OCI-LY3 (cell line): Measurements from ENCODE around the gene ANKRD39.

Experiments
- H2AFZ ChIP-seq: fragments of 200-600, 300-600 bp; shearing (Covaris generic); 2 replicates; pipeline ENCODE4 v1.6.0; 2014; ENCODE audit warnings: antibody characterized with exemption, low read depth, low read length
- H3K27ac ChIP-seq: fragments of 200-600, 300-600 bp; sonication (generic); 2 replicates; pipeline ENCODE4 v1.5.1; 2014; ENCODE audit warnings: mild to moderate bottlenecking, low read length, moderate library complexity, mixed read lengths
- H3K27me3 ChIP-seq: fragments of 200-600, 300-600 bp; sonication (generic); 2 replicates; pipeline ENCODE4 v1.6.1; 2014; ENCODE audit warnings: low read depth, low read length, mixed read lengths
- H3K36me3 ChIP-seq: fragments of 200-600, 300-600 bp; sonication (generic); replicated peaks from 2 replicates; pipeline ENCODE3; 2014; ENCODE audit warnings: low read depth, low read length, mixed read lengths
- H3K4me1 ChIP-seq: fragments of 300-600, 200-600 bp; sonication (generic); 2 replicates; pipeline ENCODE4 v1.6.1; 2014; ENCODE audit warnings: low read length, mixed read lengths
- H3K4me2 ChIP-seq: fragments of 200-600, 300-600 bp; sonication (generic); 2 replicates; pipeline ENCODE4 v1.6.1; 2014; ENCODE audit warnings: low read length, mixed read lengths
- H3K4me3 ChIP-seq: fragments of 300-600, 200-600 bp; sonication (generic); 2 replicates; pipeline ENCODE4 v1.5.1; 2014; ENCODE audit warnings: antibody characterized with exemption, mild to moderate bottlenecking, low read length, moderate library complexity
- H3K79me2 ChIP-seq: fragments of 300-600, 200-600 bp; shearing (Covaris generic); 2 replicates; pipeline ENCODE4 v1.6.1; 2014; ENCODE audit warnings: mild to moderate bottlenecking, low read length, mixed read lengths
- H3K9ac ChIP-seq: fragments of 300-600, 200-600 bp; shearing (Covaris generic); 2 replicates; pipeline ENCODE4 v1.6.0; 2014; ENCODE audit warnings: mild to moderate bottlenecking, low read length, moderate library complexity
- H3K9me3 ChIP-seq: fragments of 200-600, 300-600 bp; shearing (Covaris generic); 2 replicates; pipeline ENCODE4 v1.6.1; 2014; ENCODE audit warnings: low read length, mixed read lengths; ENCODE audit not compliant: insufficient read depth
- H4K20me1 ChIP-seq: fragments of 200-600, 300-600 bp; sonication (generic); 2 replicates; pipeline ENCODE4 v1.6.1; 2016; ENCODE audit warnings: low read length, mixed read lengths; ENCODE audit not compliant: insufficient read depth
- EZH2phosphoT487 ChIP-seq: fragments of 200-600 bp; shearing (Covaris generic); IDR thresholded peaks from 2 replicates; pipeline ENCODE4 v1.6.1; 2018; ENCODE audit warnings: antibody characterized with exemption, mixed run types, low read depth
- TF ChIP-seq, protein P1 (sequence below): fragments of 200-600, 300-600 bp; sonication (generic); IDR thresholded peaks from 2 replicates; pipeline ENCODE4 v1.5.1; 2014; ENCODE audit warnings: antibody characterized with exemption, low read length, low read depth

The ANKRD39 gene

DNA sequence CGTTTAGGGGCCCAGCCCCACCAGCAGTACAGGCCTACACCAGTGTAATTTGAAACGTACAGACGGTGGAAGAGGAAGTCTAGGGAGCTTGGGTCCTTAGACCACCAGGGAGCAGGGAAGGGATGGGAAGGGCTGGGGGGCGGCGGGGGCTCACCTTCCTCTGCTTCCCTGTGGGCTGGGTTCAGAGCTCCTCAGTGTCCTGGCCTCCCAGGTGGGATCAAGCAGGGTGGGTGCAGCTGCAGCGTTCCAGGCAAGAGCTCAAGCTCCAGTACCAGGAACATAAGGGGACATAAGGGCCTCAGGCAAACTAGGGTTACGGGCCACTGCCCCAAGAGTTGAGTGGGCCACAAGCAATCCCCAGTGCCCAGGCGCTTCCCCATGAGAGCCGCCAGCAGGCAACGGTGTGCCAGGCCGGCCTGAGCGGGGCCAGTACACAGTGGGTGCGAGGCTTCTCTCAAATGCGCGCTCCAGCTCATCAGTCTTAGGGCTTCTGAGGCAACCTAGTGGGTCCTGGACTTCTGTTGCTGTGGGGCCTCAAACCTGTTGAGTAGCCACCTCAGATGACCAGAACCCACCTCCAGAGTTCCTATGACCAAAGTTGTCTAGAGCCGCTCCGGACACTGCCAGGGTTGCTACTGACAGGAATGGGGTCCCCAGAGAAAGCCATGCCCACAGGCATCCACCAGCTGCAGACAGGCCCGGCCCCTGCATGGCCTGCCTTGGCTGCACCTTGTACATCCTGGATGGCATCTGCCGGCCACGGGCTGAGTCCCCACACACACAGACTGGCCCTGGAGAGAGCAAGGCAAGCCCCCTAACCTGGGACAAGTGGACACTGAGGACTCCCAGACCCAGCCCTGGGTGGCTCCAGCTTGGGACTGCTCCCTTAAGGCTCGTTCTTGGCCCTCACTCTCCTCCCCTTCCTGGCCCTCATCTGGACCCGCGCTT, 19.2 kb downstream of the ANKRD39 start:
- H3K79me2 ChIP-seq, result no peaks in the 10 kb centered on the region
- H3K4me3 ChIP-seq, result no peak overlapping the region
- H3K27ac ChIP-seq, result no peak overlapping the region
- no peak overlapping the region for H2AFZ ChIP-seq
- H3K36me3 ChIP-seq, result peaks cover 9% of the 10 kb centered on the region
- H3K9me3 ChIP-seq, result no peaks in the 10 kb centered on the region
- no peak overlapping the region for H3K9ac ChIP-seq
- H3K4me2 ChIP-seq, result no peak overlapping the region
- no peaks in the 10 kb centered on the region for H4K20me1 ChIP-seq
- TF ChIP-seq, protein P1, sequence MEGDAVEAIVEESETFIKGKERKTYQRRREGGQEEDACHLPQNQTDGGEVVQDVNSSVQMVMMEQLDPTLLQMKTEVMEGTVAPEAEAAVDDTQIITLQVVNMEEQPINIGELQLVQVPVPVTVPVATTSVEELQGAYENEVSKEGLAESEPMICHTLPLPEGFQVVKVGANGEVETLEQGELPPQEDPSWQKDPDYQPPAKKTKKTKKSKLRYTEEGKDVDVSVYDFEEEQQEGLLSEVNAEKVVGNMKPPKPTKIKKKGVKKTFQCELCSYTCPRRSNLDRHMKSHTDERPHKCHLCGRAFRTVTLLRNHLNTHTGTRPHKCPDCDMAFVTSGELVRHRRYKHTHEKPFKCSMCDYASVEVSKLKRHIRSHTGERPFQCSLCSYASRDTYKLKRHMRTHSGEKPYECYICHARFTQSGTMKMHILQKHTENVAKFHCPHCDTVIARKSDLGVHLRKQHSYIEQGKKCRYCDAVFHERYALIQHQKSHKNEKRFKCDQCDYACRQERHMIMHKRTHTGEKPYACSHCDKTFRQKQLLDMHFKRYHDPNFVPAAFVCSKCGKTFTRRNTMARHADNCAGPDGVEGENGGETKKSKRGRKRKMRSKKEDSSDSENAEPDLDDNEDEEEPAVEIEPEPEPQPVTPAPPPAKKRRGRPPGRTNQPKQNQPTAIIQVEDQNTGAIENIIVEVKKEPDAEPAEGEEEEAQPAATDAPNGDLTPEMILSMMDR, result no peak
- TF ChIP-seq EZH2phosphoT487, result no peak
- H3K27me3 ChIP-seq, result no peaks in the 10 kb centered on the region
- no peaks in the 10 kb centered on the region for H3K4me1 ChIP-seq

DNA sequence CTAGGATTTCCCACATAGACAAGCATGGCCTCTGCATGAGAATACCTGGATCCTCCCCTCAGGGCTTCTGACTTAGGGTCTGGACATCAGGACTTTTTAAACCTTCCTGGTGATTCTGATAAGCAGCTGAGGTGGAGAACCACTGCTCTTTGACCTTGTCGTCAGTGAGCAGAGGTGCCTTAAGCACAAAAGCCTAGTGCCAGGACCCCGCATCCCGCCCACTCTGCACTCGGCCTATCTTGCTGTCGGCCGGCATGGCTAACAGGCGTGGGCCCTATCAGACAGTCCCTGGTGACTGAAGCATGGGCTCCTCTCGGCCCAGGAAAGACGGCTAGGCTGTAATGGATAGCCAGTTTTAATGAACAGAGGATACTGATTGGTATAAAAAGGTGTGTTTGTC, 20.2 kb downstream of the ANKRD39 start:
- Histone ChIP-seq H3K4me2 (no peak overlapping the region), H3K27me3 (no peaks in the 10 kb centered on the region), H3K9me3 (no peaks in the 10 kb centered on the region), H4K20me1 (no peaks in the 10 kb centered on the region), H2AFZ (no peak overlapping the region), H3K27ac (no peak overlapping the region), H3K9ac (no peak overlapping the region), H3K4me1 (no peaks in the 10 kb centered on the region), H3K4me3 (no peak overlapping the region), H3K36me3 (peaks cover 9% of the 10 kb centered on the region), H3K79me2 (no peaks in the 10 kb centered on the region)
- TF ChIP-seq, protein P1, result no peak
- no peak for TF ChIP-seq EZH2phosphoT487

DNA sequence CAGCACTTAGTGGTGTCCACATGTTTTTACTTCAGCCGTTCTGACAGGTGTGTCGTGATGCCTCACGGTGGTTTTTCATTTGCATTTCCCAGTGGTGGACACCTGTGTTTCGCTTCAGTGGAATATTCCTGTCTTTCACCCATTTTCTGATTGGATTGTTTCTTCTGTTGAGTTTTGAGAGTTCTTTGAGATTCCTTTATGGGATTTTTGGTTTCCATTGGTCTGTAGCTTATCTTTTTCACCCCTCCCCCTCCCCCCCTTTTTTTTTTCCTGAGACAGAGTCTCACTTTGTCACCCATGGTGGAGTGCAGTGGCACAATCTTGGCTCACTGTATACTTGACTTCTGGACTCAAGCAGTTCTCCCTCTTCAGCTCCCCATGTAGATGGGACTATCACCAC, 22.0 kb downstream of the ANKRD39 start:
- Histone ChIP-seq H3K79me2 (no peaks in the 10 kb centered on the region), H3K4me1 (no peaks in the 10 kb centered on the region), H3K9me3 (no peaks in the 10 kb centered on the region), H3K4me3 (no peak overlapping the region), H3K36me3 (peaks cover 13% of the 10 kb centered on the region), H4K20me1 (no peaks in the 10 kb centered on the region), H3K4me2 (no peak overlapping the region), H3K27me3 (no peaks in the 10 kb centered on the region), H2AFZ (no peak overlapping the region), H3K9ac (no peak overlapping the region), H3K27ac (no peak overlapping the region)
- TF ChIP-seq, protein P1, result no peak
- TF ChIP-seq EZH2phosphoT487, result no peak

DNA sequence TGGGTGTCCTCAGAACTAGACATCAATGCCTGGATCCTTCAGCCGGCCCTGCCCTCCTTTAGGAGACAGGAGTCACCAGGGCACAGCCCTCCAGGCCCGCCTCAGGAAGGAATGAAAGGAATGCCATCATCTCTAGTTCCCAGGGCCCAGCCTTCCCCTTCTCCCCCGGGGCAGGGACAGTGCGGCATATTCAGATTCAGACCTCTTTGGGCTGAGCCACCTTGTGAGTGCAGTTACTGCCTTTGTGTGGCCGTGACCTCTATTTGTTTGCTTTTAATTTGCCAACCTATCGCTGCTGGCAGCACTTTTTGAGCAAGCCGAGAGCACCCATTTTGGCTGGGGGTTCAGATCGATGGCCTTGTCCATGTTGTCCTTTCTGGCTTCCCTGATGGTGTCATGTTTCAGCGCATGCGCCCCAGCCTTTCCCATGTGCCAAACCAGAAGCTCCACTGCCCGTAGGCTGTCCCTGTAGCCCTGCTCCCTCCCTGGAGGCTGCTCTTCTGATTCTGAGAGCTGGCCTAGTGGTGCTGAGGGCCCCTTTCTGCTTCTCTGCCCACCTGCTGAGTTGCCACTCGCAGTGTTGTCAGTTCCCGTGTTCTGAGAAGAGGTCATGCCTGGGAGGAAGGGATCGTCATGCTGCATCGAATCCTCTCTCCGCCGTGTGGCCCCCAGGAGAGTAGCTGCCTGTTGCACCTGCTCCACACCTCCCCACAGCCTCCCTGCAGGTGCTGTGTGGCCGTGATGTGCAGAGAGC, 24.9 kb downstream of the ANKRD39 start:
- Histone ChIP-seq H3K4me2 (no peak overlapping the region), H3K36me3 (peaks cover 30% of the 10 kb centered on the region), H3K9me3 (no peaks in the 10 kb centered on the region), H3K27me3 (no peaks in the 10 kb centered on the region), H3K27ac (no peak overlapping the region), H3K9ac (no peak overlapping the region), H3K4me3 (no peak overlapping the region), H2AFZ (no peak overlapping the region), H3K79me2 (no peaks in the 10 kb centered on the region), H3K4me1 (no peaks in the 10 kb centered on the region), H4K20me1 (no peaks in the 10 kb centered on the region)
- TF ChIP-seq EZH2phosphoT487, result no peak
- TF ChIP-seq, protein P1, result no peak
